Activated CD4-positive, alpha-beta memory T cell treated with anti-CD3 and anti-CD28 coated beads, Interleukin-2, amount 10 ng/mL, durations not matched to agents 7 days and 5 days (primary cell): ENCODE results near the gene STARD10. TPM values are rescaled to one million over a fixed set of nuclear protein-coding genes. Genes with fewer than 3 reads are reported as not detected.

Experiments
- CTCF ChIA-PET: fragments of 350-600 bp; sonication (Branson Sonifier 250); formaldehyde crosslinking; loops from one replicate; lab custom pipeline; 2021; ENCODE audit warnings: antibody characterized with exemption, inconsistent platforms; lab: Charles Lee
- POLR2A ChIA-PET: fragments of 350-600 bp; sonication (Branson Sonifier 250); formaldehyde crosslinking; loops from one replicate; lab custom pipeline; 2021; ENCODE audit warnings: antibody characterized with exemption; lab: Charles Lee
- DNase-seq: peaks from one replicate; pipeline ENCODE4 v3.0.0-alpha.2; 2020
- H3K27ac Mint-ChIP-seq: one replicate; pipeline ENCODE4 v1.8.0; 2021; ENCODE audit warnings: mild to moderate bottlenecking, mixed read lengths
- H3K27me3 Mint-ChIP-seq: one replicate; pipeline ENCODE4 v1.8.0; 2021; ENCODE audit warnings: mixed read lengths
- H3K36me3 Mint-ChIP-seq: one replicate; pipeline ENCODE4 v1.8.0; 2021; ENCODE audit warnings: low read depth, mixed read lengths
- H3K4me1 Mint-ChIP-seq: one replicate; pipeline ENCODE4 v1.8.0; 2021; ENCODE audit warnings: mixed read lengths
- H3K4me3 Mint-ChIP-seq: one replicate; pipeline ENCODE4 v1.8.0; 2021; ENCODE audit warnings: mild to moderate bottlenecking, mixed read lengths
- H3K9me3 Mint-ChIP-seq: one replicate; pipeline ENCODE4 v1.8.0; 2021; ENCODE audit warnings: mixed read lengths
- total RNA-seq, 2 experiments: library from RNA; stranded (reverse); gene quantifications; one replicate each; pipeline ENCODE4 v1.2.3, GENCODE V29; 2021

The STARD10 gene
- total RNA-seq, 2 experiments from 2014 or later, result 11.3 to 11.6 TPM

DNA sequence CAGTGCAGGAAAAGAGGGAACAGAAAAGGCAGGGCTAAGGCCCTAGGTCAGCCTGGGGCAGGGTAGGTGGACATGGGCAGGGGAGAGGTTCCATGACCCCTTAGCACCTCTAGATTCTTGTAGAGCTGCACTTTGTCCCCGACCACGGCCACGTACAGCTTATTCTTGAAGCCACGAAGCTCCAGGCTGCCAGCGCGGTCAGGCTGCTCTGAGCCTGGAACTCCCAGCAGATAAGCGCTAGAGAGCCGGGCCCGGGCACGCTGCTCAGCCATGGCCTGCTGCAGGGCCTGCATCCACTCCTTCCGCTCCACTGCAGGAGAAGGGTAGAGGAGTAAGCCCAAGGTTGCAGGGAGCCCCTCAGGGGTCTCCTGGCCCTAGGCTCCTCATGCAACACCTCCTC, 83.6 kb downstream of the STARD10 start:
- H3K4me1 Mint-ChIP-seq, result no peaks in the 10 kb centered on the region
- H3K36me3 Mint-ChIP-seq, result peaks cover 60% of the 10 kb centered on the region
- ChIA-PET POLR2A (no interaction called here), CTCF (no interaction called here)
- DNase-seq, result no peak
- no peak overlapping the region for H3K27ac Mint-ChIP-seq
- no peaks in the 10 kb centered on the region for H3K9me3 Mint-ChIP-seq
- H3K4me3 Mint-ChIP-seq, result no peak overlapping the region
- no peaks in the 10 kb centered on the region for H3K27me3 Mint-ChIP-seq

GRCh38 chr11:72709478-72710238, 84.2 kb downstream of the STARD10 start:
- Mint-ChIP-seq H3K4me3 (no peak overlapping the region), H3K27me3 (no peaks in the 10 kb centered on the region), H3K4me1 (no peaks in the 10 kb centered on the region), H3K9me3 (no peaks in the 10 kb centered on the region), H3K27ac (no peak overlapping the region), H3K36me3 (peaks cover 64% of the 10 kb centered on the region)
- ChIA-PET POLR2A (no interaction called here), CTCF (interaction anchor here (0.6 kb wide), 1 partner anchor 84 kb away, joined by 3 read pairs; no protein-coding TSS in a partner anchor)
- no peak for DNase-seq

DNA sequence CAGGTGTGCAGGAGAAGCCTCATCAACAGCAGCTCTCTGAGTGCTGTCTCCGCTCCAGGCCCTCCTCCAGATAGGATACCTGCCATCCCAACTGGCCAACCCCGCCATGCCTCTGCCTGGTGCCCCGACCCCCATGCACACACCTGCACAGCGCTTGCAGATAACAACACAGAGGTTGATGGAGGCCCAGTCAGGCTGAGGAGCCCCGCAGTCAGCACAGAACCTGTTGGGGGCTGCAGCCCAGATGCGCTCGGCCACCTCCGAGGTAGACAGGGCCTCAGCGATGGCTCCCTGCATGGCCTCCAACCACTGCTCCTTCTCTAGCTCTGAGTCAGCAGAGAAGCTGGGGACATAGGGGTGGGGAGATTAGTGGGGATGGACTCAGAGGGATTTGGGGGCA, 86.8 kb downstream of the STARD10 start:
- Mint-ChIP-seq H3K4me1 (no peaks in the 10 kb centered on the region), H3K9me3 (no peaks in the 10 kb centered on the region), H3K27ac (no peak overlapping the region), H3K36me3 (peaks cover 63% of the 10 kb centered on the region), H3K4me3 (no peak overlapping the region), H3K27me3 (no peaks in the 10 kb centered on the region)
- POLR2A ChIA-PET, result interaction anchor here (0.8 kb wide), 1 partner anchor 10 kb away, joined by 3 read pairs; no protein-coding TSS in a partner anchor
- CTCF ChIA-PET, result interaction anchor here (1.7 kb wide), 1 partner anchor 23 kb away, joined by 3 read pairs; no protein-coding TSS in a partner anchor
- no peak for DNase-seq

GRCh38 chr11:72706579-72706978, 87.3 kb downstream of the STARD10 start:
- H3K9me3 Mint-ChIP-seq, result no peaks in the 10 kb centered on the region
- H3K4me1 Mint-ChIP-seq, result no peaks in the 10 kb centered on the region
- POLR2A ChIA-PET, result interaction anchor here (0.8 kb wide), 1 partner anchor 10 kb away, joined by 3 read pairs; no protein-coding TSS in a partner anchor
- CTCF ChIA-PET, result interaction anchor here (1.2 to 1.7 kb wide), 2 partner anchors 22 to 23 kb away, joined by 3 read pairs; no protein-coding TSS in a partner anchor
- peaks cover 66% of the 10 kb centered on the region for H3K36me3 Mint-ChIP-seq
- DNase-seq, result no peak
- no peaks in the 10 kb centered on the region for H3K27me3 Mint-ChIP-seq
- no peak overlapping the region for H3K27ac Mint-ChIP-seq
- no peak overlapping the region for H3K4me3 Mint-ChIP-seq

GRCh38 chr11:72705442-72706365, 88.1 kb downstream of the STARD10 start:
- no peaks in the 10 kb centered on the region for H3K27me3 Mint-ChIP-seq
- H3K27ac Mint-ChIP-seq, result no peak overlapping the region
- CTCF ChIA-PET, result interaction anchor here (1.2 to 1.7 kb wide), 2 partner anchors 21 to 22 kb away, joined by 3 read pairs; no protein-coding TSS in a partner anchor

GRCh38 chr11:72704783-72705265, 89.0 kb downstream of the STARD10 start:
- Mint-ChIP-seq H3K4me1 (no peaks in the 10 kb centered on the region), H3K36me3 (peaks cover 66% of the 10 kb centered on the region), H3K27ac (no peak overlapping the region), H3K4me3 (no peak overlapping the region), H3K9me3 (no peaks in the 10 kb centered on the region), H3K27me3 (no peaks in the 10 kb centered on the region)
- no peak for DNase-seq
- ChIA-PET CTCF (interaction anchor here (1.2 to 1.5 kb wide), 2 partner anchors 18 to 20 kb away, joined by 3 to 4 read pairs; no protein-coding TSS in a partner anchor), POLR2A (interaction anchor here (1.0 kb wide), 1 partner anchor 85 kb away, joined by 3 read pairs; no protein-coding TSS in a partner anchor)

More at GRCh38 chr11:72705442-72706365, 88.1 kb downstream of the STARD10 start:
- no peak overlapping the region for H3K4me3 Mint-ChIP-seq
- H3K9me3 Mint-ChIP-seq, result no peaks in the 10 kb centered on the region
- POLR2A ChIA-PET, result interaction anchor here (0.8 kb wide), 1 partner anchor 11 kb away, joined by 3 read pairs; no protein-coding TSS in a partner anchor
- H3K36me3 Mint-ChIP-seq, result peaks cover 67% of the 10 kb centered on the region
- DNase-seq, result no peak
- no peaks in the 10 kb centered on the region for H3K4me1 Mint-ChIP-seq

Other genes with a start within 250 kb of the STARD10 start
- 1 to 10 TPM in 1 of 2 experiments, under 1 TPM in 1; 0.93 to 1.8 TPM for gene PDE2A, start 119.6 kb downstream of the STARD10 start, total RNA-seq
- 100 to 1,000 TPM; 108 to 109 TPM for gene ARAP1, start 41.6 kb downstream of the STARD10 start, total RNA-seq
- 100 to 1,000 TPM; 135 to 137 TPM for gene ATG16L2, start 20.4 kb upstream of the STARD10 start, total RNA-seq